ENCODE measurements around the gene HIPK2.

Gene HIPK2

DNA sequence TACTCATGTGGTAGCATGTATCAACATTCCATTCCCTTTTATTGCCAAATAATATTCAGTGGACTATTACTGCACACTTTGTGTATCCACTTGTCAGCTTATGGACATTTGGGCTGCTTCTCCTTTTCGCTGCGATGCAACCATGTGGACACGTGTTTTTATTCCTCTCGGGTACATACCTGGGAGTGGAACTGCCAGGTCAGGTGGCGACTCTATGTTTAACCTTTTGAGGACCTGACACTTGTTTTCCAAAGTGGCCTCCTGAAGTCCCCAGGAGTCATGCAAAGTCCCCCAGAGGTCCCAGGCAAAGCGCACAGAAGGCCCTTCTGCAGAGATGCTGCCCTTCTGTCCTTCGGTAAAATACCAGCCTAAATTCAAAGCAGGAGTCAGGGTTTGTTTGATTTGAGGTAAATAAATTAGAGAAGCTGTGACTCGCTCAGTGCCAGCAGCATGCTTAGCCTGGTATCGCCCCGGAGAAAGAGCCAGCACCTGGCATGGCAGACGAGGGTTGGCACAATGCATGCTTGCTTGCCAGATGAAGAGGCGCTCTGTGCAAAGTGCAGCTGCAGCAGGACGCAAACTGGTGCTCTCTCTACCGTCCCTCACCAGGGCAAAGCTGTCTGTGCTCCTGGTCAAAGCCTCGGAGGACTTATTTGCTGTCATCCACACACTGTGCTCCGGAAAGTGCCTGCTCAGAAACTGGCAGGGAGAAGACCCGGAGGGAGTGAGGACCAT lies 37.8 kb downstream of the HIPK2 start:
- H3K4me2 ChIP-seq = no peak overlapping the region
- H3K4me1 ChIP-seq = peaks cover 24 to 39% (median 31%) of the 10 kb centered on the region in 10 experiments
- H3K9ac ChIP-seq = no peak overlapping the region

DNA sequence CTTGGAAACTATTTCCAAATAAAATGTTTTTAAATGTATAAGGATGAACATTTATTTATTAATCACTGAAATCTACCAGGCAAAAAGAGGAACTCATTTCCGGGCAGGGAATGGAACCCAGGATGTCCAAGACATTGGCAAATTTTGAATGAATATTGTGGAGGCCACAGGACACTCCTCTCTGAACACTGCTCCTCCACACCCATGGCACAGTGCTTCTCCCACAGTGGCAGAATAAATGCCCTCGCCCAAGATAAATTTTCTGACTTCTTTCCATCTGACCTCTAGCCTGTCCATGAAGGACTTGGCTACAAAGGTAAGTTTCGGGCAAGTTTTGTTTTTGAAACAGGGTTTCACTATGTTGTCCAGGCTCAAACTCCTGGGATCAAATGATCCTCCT lies 39.0 kb downstream of the HIPK2 start:
- Histone ChIP-seq H3K4me1 (peaks cover 25 to 46% (median 37%) of the 10 kb centered on the region in 10 experiments), H4K20me1 (peaks cover 54 to 100% (median 98%) of the 10 kb centered on the region in 11 experiments), H3K27ac (no peak overlapping the region)

More for the DNA sequence above, 37.8 kb downstream of the HIPK2 start:
- H3K36me3 ChIP-seq = peaks cover 21 to 91% (median 68%) of the 10 kb centered on the region in 11 experiments
- TF ChIP-seq Cebpa-rat (IDR thresholded peaks at IDR 0.05) = no peak
- H4K20me1 ChIP-seq = peaks cover 67 to 100% (median 99%) of the 10 kb centered on the region in 11 experiments
- no peaks in the 10 kb centered on the region for H3K27me3 ChIP-seq
- no peak overlapping the region for H3K4me3 ChIP-seq
- no peak overlapping the region for H3K27ac ChIP-seq
- no peaks in the 10 kb centered on the region for H3K9me3 ChIP-seq (replicated peaks in 1 of 11)

DNA sequence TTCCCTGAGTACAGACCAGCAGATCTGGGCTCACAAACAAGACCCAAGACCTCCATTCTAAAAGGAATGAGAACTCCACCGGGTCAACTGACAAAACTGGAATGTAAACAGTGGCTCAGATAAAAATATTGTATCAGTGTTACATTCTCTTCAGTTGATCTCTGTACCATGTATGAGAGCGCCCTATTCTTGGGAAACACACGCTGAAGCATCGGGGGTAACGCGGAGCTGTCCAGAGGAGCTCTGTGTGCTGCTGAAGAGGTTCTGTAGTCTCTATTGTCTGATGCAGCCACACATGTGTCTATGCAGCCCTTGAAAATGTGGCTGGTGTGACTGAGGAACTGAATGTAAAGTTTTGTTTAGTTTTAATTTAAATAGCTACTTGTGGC lies 39.7 kb downstream of the HIPK2 start:
- peaks cover 47 to 100% (median 91%) of the 10 kb centered on the region in 11 experiments for H4K20me1 ChIP-seq
- H3K36me3 ChIP-seq = peaks cover 21 to 94% (median 76%) of the 10 kb centered on the region in 11 experiments
- H3K27ac ChIP-seq = no peak overlapping the region
- H3K4me2 ChIP-seq = peak overlapping the region in 2 of 11 experiments; percentile 25 to 31; a peak in 3 of 22 replicates
- H3K27me3 ChIP-seq = no peaks in the 10 kb centered on the region
- H3K4me1 ChIP-seq = peaks cover 25 to 48% (median 36%) of the 10 kb centered on the region in 10 experiments
- H3K9me3 ChIP-seq (replicated peaks in 1 of 11) = peaks cover 3 to 13% (median 9%) of the 10 kb centered on the region in 11 experiments; a peak in 15 of 22 replicates
- no peak overlapping the region; a peak in 1 of 22 replicates for H3K9ac ChIP-seq
- no peak for TF ChIP-seq Cebpa-rat (IDR thresholded peaks at IDR 0.05)
- H3K4me3 ChIP-seq = no peak overlapping the region

More for the DNA sequence above, 39.0 kb downstream of the HIPK2 start:
- Histone ChIP-seq H3K36me3 (peaks cover 21 to 88% (median 69%) of the 10 kb centered on the region in 11 experiments), H3K9ac (no peak overlapping the region), H3K9me3 (replicated peaks in 1 of 11) (peaks cover 0 to 8% (median 4%) of the 10 kb centered on the region in 11 experiments; a peak in 10 of 22 replicates), H3K4me3 (no peak overlapping the region), H3K4me2 (no peak overlapping the region), H3K27me3 (no peaks in the 10 kb centered on the region)
- TF ChIP-seq Cebpa-rat (IDR thresholded peaks at IDR 0.05) = no peak

DNA sequence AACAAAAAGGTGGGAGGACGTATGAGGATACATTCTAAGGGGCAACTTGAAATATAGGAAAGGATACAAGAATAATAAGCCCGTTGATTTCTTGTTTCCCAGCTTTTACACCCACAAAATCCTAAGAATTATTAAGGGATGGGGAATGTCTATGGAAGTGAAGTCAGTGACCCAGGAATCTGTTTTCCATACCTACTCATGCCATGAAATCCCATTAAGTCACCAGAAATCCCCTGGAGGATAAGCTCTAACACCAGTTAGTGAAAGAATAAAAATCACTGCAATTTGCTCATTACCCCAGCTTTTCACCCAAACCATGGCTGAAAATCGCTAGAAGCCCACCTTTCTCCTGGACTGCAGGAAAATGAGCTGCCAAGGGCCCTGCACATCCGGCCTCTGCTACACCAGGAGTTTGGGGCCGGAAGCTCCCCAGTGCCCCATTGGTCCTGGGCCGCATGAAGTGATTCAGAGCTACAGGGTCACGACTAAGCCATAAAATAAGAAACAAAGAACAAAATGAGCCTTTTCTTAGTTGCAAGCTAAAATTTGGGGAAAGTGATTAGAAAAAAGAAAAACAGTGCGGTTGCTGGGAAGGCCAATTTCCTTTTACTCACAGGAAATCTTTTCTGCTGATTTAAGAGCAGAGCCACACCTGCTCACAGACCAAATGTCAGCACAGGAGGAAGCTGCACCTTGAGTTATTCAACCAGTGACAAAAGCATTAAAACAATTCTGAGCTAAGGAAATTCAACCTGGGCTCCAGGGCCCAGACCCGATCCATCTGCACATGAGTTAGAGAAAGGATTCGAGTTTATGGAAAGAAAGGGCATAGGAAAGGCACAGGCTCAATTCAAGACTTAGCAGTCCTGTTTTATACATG lies 40.3 kb downstream of the HIPK2 start:
- no peak for TF ChIP-seq Cebpa-rat (IDR thresholded peaks at IDR 0.05)
- Histone ChIP-seq H3K4me2 (peak overlapping the region in 2 of 11 experiments; percentile 25 to 31; a peak in 4 of 22 replicates), H3K36me3 (peaks cover 21 to 94% (median 82%) of the 10 kb centered on the region in 11 experiments), H3K9me3 (replicated peaks in 1 of 11) (peaks cover 4 to 18% (median 12%) of the 10 kb centered on the region in 11 experiments; a peak in 15 of 22 replicates), H3K9ac (no peak overlapping the region; a peak in 1 of 22 replicates), H3K27me3 (no peaks in the 10 kb centered on the region), H3K4me1 (peaks cover 26 to 54% (median 38%) of the 10 kb centered on the region in 10 experiments), H3K4me3 (no peak overlapping the region), H4K20me1 (peaks cover 41 to 100% (median 85%) of the 10 kb centered on the region in 11 experiments), H3K27ac (no peak overlapping the region)

DNA sequence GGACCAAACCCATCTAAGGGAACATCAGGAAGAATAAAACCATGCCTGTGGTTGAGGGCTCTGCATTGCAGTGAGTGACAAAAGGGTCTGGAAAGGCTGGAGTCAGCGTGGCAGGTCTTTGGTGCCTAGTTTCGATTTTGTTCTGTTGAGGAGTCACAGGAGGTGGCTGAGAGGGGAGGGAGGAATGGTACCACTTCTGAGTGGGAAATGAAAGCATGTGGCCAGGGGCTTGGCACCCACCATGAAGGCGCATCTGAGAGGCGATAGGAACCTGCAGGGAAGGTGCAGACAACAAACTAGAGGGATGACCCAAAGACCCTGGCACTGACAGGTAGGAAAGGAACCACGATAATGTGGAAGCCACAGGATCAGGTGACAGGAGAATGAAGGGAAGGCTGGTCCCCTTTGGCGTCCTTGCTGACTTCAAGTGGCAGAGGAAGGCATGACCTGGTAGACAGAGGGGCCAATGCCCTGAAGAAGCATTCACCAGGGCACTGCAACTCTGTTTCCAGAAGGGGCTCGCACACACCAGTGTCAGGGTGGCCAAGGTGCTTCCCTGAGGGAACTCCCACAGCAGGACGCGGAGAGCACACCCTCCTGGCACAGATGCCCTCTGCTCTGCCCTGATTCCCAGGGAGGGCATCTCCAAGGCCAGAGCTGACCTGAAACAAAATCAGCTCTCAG lies 41.7 kb downstream of the HIPK2 start:
- Histone ChIP-seq H4K20me1 (peaks cover 39 to 100% (median 84%) of the 10 kb centered on the region in 11 experiments; a peak in 21 of 22 replicates), H3K4me3 (no peak overlapping the region), H3K27ac (peak overlapping the region in 1 of 11 experiments; percentile 3; a peak in 1 of 22 replicates), H3K4me2 (peak overlapping the region; percentile 21 to 49 (median 40); a peak in 19 of 22 replicates), H3K9ac (no peak overlapping the region), H3K9me3 (replicated peaks in 1 of 11) (peaks cover 4 to 22% (median 15%) of the 10 kb centered on the region in 11 experiments; a peak in 15 of 22 replicates), H3K36me3 (peaks cover 17 to 83% (median 70%) of the 10 kb centered on the region in 11 experiments), H3K27me3 (no peaks in the 10 kb centered on the region), H3K4me1 (peaks cover 40 to 69% (median 51%) of the 10 kb centered on the region in 10 experiments)
- TF ChIP-seq Cebpa-rat (IDR thresholded peaks at IDR 0.05) = no peak

DNA sequence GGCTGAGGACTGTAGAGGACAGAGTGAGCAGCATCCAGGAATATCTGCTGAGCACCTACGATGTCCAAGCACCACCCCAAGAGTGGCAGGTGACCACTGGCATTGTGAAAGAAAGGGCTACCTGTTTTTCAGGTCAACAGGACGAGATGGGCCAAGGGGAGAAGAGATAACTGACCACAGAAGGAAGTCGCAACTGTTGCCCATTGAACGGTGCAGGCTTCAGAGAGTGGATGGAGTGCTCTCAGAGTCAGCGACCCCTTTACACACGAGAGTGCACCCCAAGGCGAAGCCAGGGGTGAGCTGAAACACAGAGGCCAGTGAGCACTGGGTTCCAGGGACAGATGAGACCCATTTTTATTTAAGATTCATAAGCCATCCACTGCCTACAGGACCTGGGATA lies 42.3 kb downstream of the HIPK2 start:
- H3K9me3 ChIP-seq (replicated peaks in 1 of 11) = peaks cover 4 to 22% (median 15%) of the 10 kb centered on the region in 11 experiments; a peak in 15 of 22 replicates
- peaks cover 43 to 100% (median 84%) of the 10 kb centered on the region in 11 experiments; a peak in 21 of 22 replicates for H4K20me1 ChIP-seq
- H3K4me2 ChIP-seq = peak overlapping the region; percentile 21 to 49 (median 40); a peak in 19 of 22 replicates
- H3K27me3 ChIP-seq = no peaks in the 10 kb centered on the region
- peaks cover 13 to 83% (median 70%) of the 10 kb centered on the region in 11 experiments for H3K36me3 ChIP-seq
- H3K27ac ChIP-seq = peak overlapping the region in 1 of 11 experiments; percentile 3; a peak in 1 of 22 replicates
- H3K4me1 ChIP-seq = peaks cover 40 to 73% (median 51%) of the 10 kb centered on the region in 10 experiments
- no peak overlapping the region for H3K9ac ChIP-seq
- TF ChIP-seq Cebpa-rat (IDR thresholded peaks at IDR 0.05) = no peak
- no peak overlapping the region for H3K4me3 ChIP-seq

DNA sequence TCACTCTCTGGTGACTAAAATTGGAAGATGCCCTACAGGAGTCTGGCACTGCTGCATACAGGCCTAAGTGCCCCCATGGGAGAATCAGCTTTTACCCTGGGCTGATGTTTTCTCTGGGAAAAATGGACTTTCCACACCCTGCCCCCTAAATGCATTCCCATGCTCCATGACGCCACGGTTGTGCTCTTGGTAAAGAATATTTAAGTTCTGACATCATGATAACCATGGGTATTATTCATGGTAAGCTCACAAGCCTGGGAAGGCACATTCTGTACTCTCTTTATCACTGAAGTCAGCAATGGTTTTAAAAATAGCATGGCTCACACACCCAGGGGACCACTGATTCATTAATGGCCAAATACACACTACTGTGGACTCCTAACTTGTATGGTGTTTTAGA lies 43.4 kb downstream of the HIPK2 start:
- Histone ChIP-seq H3K36me3 (peaks cover 7 to 83% (median 69%) of the 10 kb centered on the region in 11 experiments; a peak in 20 of 22 replicates), H3K4me2 (peak overlapping the region in 10 of 11 experiments; percentile 6 to 45 (median 34); a peak in 15 of 22 replicates), H3K27ac (no peak overlapping the region), H4K20me1 (peaks cover 36 to 100% (median 76%) of the 10 kb centered on the region in 11 experiments; a peak in 21 of 22 replicates), H3K9me3 (replicated peaks in 1 of 11) (peaks cover 4 to 23% (median 18%) of the 10 kb centered on the region in 11 experiments; a peak in 15 of 22 replicates), H3K27me3 (no peaks in the 10 kb centered on the region), H3K4me1 (peaks cover 40 to 73% (median 51%) of the 10 kb centered on the region in 10 experiments), H3K4me3 (no peak overlapping the region), H3K9ac (no peak overlapping the region)
- TF ChIP-seq Cebpa-rat (IDR thresholded peaks at IDR 0.05) = no peak

DNA sequence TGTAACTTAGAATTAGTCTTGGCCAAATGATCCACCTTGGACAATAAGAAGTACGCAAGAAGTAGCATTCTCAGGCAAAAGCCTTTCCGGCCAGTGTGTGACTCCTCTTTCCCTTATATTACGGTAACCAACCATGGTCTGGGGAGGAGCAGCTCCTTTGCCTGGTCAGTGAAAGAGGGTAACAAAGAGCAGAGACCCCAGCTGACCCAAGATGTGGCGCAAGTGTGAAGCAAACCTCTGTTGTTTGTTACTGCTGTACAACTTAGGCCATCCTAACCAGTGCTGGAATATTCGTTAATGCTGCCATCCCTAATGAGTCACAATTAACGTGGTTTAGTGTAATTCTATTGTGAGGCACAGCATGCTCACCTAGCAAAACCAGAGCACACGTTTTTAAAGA lies 44.0 kb downstream of the HIPK2 start:
- Histone ChIP-seq H3K9me3 (replicated peaks in 1 of 11) (peaks cover 4 to 30% (median 23%) of the 10 kb centered on the region in 11 experiments; a peak in 15 of 22 replicates), H3K9ac (no peak overlapping the region), H3K4me1 (peaks cover 40 to 75% (median 51%) of the 10 kb centered on the region in 10 experiments), H3K36me3 (peaks cover 14 to 83% (median 69%) of the 10 kb centered on the region in 11 experiments), H3K27me3 (no peaks in the 10 kb centered on the region), H3K4me2 (peak overlapping the region in 2 of 11 experiments; percentile 6 to 42; a peak in 2 of 22 replicates), H4K20me1 (peaks cover 36 to 100% (median 71%) of the 10 kb centered on the region in 11 experiments; a peak in 21 of 22 replicates), H3K4me3 (no peak overlapping the region), H3K27ac (no peak overlapping the region)
- no peak for TF ChIP-seq Cebpa-rat (IDR thresholded peaks at IDR 0.05)

Measured in BLaER1 treated with 17β-estradiol and CSF1 and Interleukin-3, amounts not matched to agents 10 nM and 100 nM (cell line).